ENCODE measurements around the gene L3MBTL4.
"Not testable (repeated sequence)": the region's sequence is repeated elsewhere in the genome, so short reads cannot be mapped to it uniquely, and the experiment has no call there.

The L3MBTL4 gene

DNA sequence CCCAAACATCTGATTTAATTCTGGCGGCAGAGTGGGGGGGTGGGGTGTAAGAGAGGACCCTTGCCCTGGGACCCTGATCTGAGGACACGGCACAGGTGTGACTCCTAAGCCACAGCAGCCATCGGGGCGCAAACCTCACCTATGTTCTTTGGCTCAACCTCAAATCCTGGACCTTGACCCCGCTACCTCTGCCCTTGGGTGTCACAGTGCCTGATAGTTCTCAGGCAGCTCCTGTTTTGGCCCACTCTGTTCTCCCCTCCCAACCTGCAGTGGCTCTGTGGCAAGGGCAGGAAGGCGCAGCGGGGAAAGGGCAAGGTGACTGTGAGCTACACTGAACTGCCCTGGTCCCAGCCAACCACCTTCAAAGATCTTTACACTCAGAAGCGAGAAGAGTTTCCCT is 152.8 kb downstream of the L3MBTL4 start:
- DNase-seq (ENCODE audit: extremely low read depth, low read depth) = no peak
- no peak overlapping the region for H3K4me3 ChIP-seq (replicated peaks; ENCODE audit: low read depth, low read length)
- TF ChIP-seq, protein P1, sequence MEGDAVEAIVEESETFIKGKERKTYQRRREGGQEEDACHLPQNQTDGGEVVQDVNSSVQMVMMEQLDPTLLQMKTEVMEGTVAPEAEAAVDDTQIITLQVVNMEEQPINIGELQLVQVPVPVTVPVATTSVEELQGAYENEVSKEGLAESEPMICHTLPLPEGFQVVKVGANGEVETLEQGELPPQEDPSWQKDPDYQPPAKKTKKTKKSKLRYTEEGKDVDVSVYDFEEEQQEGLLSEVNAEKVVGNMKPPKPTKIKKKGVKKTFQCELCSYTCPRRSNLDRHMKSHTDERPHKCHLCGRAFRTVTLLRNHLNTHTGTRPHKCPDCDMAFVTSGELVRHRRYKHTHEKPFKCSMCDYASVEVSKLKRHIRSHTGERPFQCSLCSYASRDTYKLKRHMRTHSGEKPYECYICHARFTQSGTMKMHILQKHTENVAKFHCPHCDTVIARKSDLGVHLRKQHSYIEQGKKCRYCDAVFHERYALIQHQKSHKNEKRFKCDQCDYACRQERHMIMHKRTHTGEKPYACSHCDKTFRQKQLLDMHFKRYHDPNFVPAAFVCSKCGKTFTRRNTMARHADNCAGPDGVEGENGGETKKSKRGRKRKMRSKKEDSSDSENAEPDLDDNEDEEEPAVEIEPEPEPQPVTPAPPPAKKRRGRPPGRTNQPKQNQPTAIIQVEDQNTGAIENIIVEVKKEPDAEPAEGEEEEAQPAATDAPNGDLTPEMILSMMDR (IDR thresholded peaks at IDR 0.05; ENCODE audit: low read depth, low read length, missing control alignments) = no peak

GRCh38 chr18:6259324-6259723 is 155.4 kb downstream of the L3MBTL4 start:
- not testable (repeated sequence) for H3K4me3 ChIP-seq (replicated peaks; ENCODE audit: low read depth, low read length); DNase-seq (ENCODE audit: extremely low read depth, low read depth)

- TF ChIP-seq, protein P1 (IDR thresholded peaks at IDR 0.05; ENCODE audit: low read depth, low read length, missing control alignments) = no peak
- H3K4me3 ChIP-seq (replicated peaks; ENCODE audit: low read depth, low read length) = no peak overlapping the region
- DNase-seq (ENCODE audit: extremely low read depth, low read depth) = no peak
Observed at GRCh38 chr18:6257950-6258349, 156.8 kb downstream of the L3MBTL4 start.

DNA sequence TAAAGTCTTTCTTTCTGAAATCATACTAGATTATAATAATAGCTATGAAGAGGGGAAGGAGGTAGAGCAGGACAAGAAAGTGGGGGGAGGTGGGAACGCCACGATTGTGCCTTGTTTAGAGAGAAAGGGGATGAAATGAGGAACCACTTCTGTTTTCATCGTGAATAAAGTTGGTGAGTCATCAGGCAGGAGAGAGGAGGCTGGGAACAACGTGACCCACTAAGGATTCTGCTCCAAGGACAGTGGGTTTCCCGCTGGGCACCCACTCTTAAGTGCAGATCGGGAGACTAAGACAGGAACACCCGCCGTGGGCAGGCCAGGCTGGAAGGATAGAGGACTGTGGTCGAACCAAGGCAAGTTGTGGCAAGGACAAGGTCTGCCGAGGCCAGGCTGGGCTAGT is 158.2 kb downstream of the L3MBTL4 start:
- no peak overlapping the region for H3K4me3 ChIP-seq (replicated peaks; ENCODE audit: low read depth, low read length)
- TF ChIP-seq, protein P1 (IDR thresholded peaks at IDR 0.05; ENCODE audit: low read depth, low read length, missing control alignments) = no peak
- DNase-seq (ENCODE audit: extremely low read depth, low read depth) = no peak

DNA sequence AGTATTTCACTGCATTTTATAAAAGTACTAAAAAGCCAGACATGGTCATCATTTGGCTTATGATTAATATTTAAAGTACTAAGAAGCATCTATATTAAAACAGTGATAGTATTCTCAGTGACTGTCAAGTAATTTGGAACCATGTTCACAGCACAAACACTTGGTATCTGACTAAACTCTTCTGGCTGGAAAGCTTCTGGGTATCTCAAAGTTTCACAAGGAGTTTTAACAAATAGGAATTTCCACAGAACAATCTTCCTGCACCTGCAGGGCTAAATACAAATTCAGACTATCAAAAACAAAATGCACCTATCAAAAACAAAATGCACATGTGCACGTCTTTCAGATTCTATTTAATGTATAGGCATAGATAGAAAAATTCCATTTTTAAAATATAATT is 158.8 kb downstream of the L3MBTL4 start:
- H3K4me3 ChIP-seq (replicated peaks; ENCODE audit: low read depth, low read length) = no peak overlapping the region
- TF ChIP-seq, protein P1 (IDR thresholded peaks at IDR 0.05; ENCODE audit: low read depth, low read length, missing control alignments) = no peak
- DNase-seq (ENCODE audit: extremely low read depth, low read depth) = no peak

DNA sequence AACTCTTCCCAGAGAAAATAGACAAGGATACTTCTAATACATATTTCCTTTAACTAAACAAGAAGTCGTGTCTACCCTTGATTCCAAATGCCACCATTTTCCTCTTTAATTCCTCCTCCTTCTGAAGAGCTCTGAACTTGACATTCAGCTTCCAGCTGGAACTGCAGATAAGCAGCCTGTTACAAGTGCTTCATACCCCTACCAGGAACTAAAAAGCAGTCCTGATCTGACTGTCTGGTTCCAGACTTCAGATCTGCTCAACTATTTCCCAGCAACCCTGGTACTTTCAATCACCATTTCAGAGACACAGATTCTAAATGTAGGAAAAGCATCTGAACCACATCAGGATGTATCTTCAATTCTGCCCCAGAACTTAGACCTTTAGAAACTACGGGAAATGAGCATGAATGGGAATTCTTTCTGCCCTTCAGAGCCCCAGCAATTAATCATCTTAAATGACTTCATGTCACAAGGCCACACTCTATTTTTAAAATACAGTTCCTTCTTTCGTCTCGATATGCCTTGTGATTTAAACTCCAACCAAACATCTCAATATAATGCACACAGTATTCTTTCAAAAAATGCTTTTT is 159.5 kb downstream of the L3MBTL4 start:
- no peak for DNase-seq (ENCODE audit: extremely low read depth, low read depth)
- TF ChIP-seq, protein P1 (IDR thresholded peaks at IDR 0.05; ENCODE audit: low read depth, low read length, missing control alignments) = no peak
- no peak overlapping the region for H3K4me3 ChIP-seq (replicated peaks; ENCODE audit: low read depth, low read length)

DNA sequence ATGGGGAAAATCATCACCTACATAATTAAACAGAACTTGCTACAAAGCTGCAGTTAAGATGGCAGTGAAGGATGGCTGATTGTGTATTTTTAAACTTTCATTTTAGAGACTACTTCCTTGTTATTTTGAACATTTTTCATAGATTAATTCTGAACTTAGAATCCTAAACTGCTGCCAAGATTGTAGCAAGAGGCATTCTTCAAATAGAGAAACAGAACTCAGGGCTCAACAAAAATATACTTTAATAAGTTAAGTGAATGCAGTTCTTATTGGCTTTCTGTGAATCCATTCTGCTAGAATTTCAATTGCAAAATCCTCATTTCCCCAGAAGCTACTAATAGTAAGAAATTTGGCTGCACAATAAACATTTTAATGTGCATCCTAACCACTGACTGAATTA is 160.3 kb downstream of the L3MBTL4 start:
- TF ChIP-seq, protein P1 (IDR thresholded peaks at IDR 0.05; ENCODE audit: low read depth, low read length, missing control alignments) = no peak
- H3K4me3 ChIP-seq (replicated peaks; ENCODE audit: low read depth, low read length) = no peak overlapping the region
- DNase-seq (ENCODE audit: extremely low read depth, low read depth) = no peak
